PFSK-1 (cell line): Measurements from ENCODE around the gene TSFM.

Experiments used
- POLR2AphosphoS5 ChIP-seq: IDR thresholded peaks from 2 replicates; pipeline ENCODE4 v1.6.1; 2012; ENCODE audit warnings: low read depth, mild to moderate bottlenecking, control low read depth, low read length, moderate library complexity
- REST ChIP-seq, 2 experiments: IDR thresholded peaks; 2 replicates each; pipeline versions ENCODE4 v1.6.1 to v1.8.0; 2011 to 2012; ENCODE audit warnings: low read depth in 2 of 2, low read length in 2 of 2, control low read depth in 1 of 2, inconsistent platforms in 1 of 2, mild to moderate bottlenecking in 1 of 2, moderate library complexity in 1 of 2; ENCODE audit not compliant: insufficient read depth in 1 of 2
- SIN3A ChIP-seq: IDR thresholded peaks from 2 replicates; pipeline ENCODE4 v1.6.1; 2012; ENCODE audit warnings: mild to moderate bottlenecking, low read length, moderate library complexity, borderline replicate concordance; ENCODE audit not compliant: insufficient read depth

GRCh38 chr12:57780284-57780897 is 2.2 kb upstream of the TSFM start:
- no peak for TF ChIP-seq POLR2AphosphoS5
- TF ChIP-seq SIN3A = no peak
- TF ChIP-seq REST (IDR thresholded peaks at IDR 0.05; ENCODE audit: insufficient read depth in 1 of 2, low read depth in 2 of 2, low read length in 2 of 2) = no peak
